Erythroblast (primary cell): ENCODE measurements around the gene NID2.

Source experiments
- GATA1 ChIP-seq: IDR thresholded peaks from 2 replicates; pipeline ENCODE4 v1.6.1; 2011; ENCODE audit warnings: low read depth, mild to moderate bottlenecking, control low read depth, low read length, moderate library complexity
- POLR2A ChIP-seq: IDR thresholded peaks from 2 replicates; pipeline ENCODE4 v1.6.1; 2011; ENCODE audit warnings: mild to moderate bottlenecking, low read length

GRCh38 chr14:51959928-51960327 lies 108.9 kb downstream of the NID2 start:
- TF ChIP-seq POLR2A: no peak
- no peak for TF ChIP-seq GATA1
